ENCODE measurements around the gene SF3A2. TPM values are rescaled to one million over a fixed set of nuclear protein-coding genes. Genes with fewer than 3 reads are reported as not detected.
A peak's percentile ranks its signal among the peaks of the same experiment; 100 is the strongest.

SF3A2 gene
- total and polyA plus RNA-seq, 10 donors = 28.5 to 79.7 (median 45.0) TPM

DNA sequence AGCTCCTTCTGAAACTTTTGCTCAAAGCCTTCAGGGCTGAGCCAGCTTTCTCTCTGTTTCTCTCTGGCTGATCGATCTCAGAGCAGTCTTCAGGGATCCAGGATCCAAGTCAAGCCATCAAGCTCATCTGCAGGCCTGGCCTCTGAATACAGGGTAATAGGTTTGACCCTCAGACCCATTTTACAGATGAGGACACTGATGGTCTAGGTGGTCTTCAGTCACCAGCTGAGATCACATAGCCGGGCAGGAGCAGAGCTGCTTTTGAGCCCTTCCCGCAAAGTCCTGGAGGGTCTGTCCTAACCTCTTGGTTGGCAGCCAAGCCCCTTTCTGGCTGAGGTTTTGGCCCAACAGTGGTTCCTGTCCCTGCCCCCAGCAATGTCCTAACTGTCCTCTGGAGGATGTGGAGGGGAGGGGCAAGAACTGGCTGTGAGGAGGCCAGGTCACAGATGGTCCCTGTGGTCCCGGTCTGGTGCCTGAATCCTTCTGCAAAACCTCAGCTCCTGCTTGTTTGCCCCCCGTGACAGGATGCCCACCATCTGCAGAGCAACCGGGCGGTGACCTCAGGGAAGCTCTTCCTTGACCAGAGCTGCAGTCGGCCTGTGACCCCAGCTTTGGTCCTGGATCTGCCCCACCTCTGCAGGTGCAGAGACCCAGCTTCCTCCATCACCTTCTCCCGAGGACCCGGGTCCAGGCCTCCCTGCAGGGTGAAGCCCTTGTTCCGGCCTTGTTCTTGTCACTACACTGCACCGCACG lies 51.1 kb downstream of the SF3A2 start:
- intact Hi-C loops (cut with DNase I; ENCODE audit: low total_unique reads) = no loop called here
- WGBS, 5 donors = 46 to 68% (median 55%) methylated on average over 13 of the region's 13 CpGs
- Histone ChIP-seq H3K4me1 (peaks cover 22 to 100% (median 62%) of the 10 kb centered on the region in 6 donors), H3K36me3 (peaks cover 0 to 17% (median 1%) of the 10 kb centered on the region in 6 donors), H3K4me3 (peak overlapping the region in 1 of 8 donors; percentile 85), H3K27ac (peak overlapping the region in 7 of 8 donors; percentile 91 to 99 (median 93)), H3K27me3 (replicated peaks in 1 of 7) (peaks cover 0 to 42% (median 34%) of the 10 kb centered on the region in 7 donors), H3K9me3 (no peaks in the 10 kb centered on the region)
- DNase-seq = no peak
- TF ChIP-seq POLR2A (IDR thresholded peaks at IDR 0.05) = no peak
- TF ChIP-seq, protein P1, sequence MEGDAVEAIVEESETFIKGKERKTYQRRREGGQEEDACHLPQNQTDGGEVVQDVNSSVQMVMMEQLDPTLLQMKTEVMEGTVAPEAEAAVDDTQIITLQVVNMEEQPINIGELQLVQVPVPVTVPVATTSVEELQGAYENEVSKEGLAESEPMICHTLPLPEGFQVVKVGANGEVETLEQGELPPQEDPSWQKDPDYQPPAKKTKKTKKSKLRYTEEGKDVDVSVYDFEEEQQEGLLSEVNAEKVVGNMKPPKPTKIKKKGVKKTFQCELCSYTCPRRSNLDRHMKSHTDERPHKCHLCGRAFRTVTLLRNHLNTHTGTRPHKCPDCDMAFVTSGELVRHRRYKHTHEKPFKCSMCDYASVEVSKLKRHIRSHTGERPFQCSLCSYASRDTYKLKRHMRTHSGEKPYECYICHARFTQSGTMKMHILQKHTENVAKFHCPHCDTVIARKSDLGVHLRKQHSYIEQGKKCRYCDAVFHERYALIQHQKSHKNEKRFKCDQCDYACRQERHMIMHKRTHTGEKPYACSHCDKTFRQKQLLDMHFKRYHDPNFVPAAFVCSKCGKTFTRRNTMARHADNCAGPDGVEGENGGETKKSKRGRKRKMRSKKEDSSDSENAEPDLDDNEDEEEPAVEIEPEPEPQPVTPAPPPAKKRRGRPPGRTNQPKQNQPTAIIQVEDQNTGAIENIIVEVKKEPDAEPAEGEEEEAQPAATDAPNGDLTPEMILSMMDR (IDR thresholded peaks at IDR 0.05 in 8 of 11, conservative IDR thresholded peaks at IDR 0.05 in 3 of 11) = no peak
- TF ChIP-seq POLR2AphosphoS5 (IDR thresholded peaks at IDR 0.05) = peak in 1 of 3 donors; percentile 49

DNA sequence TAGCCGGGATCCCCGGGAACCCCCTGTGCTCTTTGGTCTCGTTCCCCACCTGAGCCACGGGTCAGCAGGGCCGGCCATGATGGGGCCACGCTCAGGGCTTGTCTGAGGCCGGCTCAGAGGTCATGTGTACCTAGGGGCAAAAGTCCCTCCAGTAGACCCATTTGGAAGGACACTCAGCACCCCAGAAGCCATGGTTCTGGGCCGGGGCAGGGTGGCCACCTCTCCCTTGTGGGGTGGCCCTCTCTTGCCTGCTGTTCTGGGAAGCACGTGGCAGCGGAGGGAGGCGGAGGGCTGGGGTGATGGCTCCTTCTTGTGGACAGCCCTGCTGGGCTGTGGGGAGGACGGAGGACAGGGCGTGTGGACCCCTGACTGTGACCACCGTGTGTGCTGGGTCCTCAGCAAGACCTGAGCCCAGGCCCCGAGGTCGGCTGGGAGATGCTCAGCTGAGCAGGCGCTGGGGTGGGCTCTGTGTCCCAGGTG lies 51.8 kb downstream of the SF3A2 start:
- 72 to 89% (median 76%) methylated on average over 9 to 17 of the region's 17 CpGs for WGBS, 5 donors
- Histone ChIP-seq H3K4me1 (peaks cover 21 to 100% (median 59%) of the 10 kb centered on the region in 6 donors), H3K27me3 (replicated peaks in 1 of 7) (peaks cover 0 to 47% (median 34%) of the 10 kb centered on the region in 7 donors), H3K27ac (peak overlapping the region in 7 of 8 donors; percentile 91 to 99 (median 93)), H3K9me3 (no peaks in the 10 kb centered on the region), H3K4me3 (peak overlapping the region in 1 of 8 donors; percentile 85), H3K36me3 (peaks cover 0 to 23% (median 3%) of the 10 kb centered on the region in 6 donors)
- DNase-seq = peak; percentile 84
- intact Hi-C loops (cut with DNase I; ENCODE audit: low total_unique reads) = no loop called here
- TF ChIP-seq POLR2A (IDR thresholded peaks at IDR 0.05) (no peak), POLR2AphosphoS5 (IDR thresholded peaks at IDR 0.05) (peak in 1 of 3 donors; percentile 37)

DNA sequence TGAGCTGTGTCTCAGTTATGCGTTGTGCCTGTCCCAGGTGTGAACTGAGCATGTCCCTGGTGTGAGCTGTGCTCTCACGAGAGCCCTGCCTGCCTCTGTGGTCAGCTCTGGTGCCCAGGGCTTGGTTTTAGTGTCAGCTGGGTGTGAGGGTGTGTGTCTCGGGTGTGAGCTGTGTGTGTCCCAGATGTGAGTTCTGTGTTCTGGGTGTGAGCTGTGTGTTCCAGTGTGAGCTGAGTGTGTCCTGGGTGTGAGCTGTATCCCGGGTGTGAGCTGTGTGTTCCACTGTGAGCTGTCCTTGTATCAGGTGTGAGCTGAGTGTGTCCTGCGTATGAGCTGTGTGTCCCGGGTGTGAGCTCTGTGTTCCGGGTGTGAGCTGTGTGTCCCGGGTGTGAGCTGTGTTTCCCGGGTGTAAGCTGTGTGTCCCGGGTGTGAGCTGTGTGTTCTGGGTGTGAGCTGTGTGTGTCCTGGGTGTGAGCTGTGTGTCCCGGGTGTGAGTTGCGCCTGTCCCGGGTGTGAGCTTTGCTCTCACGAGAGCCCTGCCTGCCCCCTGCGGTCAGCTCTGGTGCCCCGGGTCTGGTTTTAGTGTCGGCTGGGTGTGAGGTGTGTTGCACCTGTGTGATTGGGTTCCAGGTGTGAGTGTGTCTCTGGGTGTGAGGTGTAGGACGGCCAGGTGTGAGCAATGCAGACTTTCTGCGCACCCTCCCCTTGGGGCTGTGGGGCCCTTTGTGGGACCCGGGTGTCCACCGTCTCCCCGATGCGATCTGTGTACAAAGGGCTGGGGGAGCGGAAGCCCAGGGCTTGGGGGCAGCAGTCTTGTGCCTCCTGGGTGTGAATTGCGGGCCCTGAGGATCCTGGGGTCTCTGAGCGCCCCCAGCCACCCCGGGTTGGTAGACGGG lies 52.4 kb downstream of the SF3A2 start:
- TF ChIP-seq, protein P1 (IDR thresholded peaks at IDR 0.05 in 8 of 11, conservative IDR thresholded peaks at IDR 0.05 in 3 of 11) = no peak
- TF ChIP-seq POLR2A (IDR thresholded peaks at IDR 0.05) = no peak
- TF ChIP-seq POLR2AphosphoS5 (IDR thresholded peaks at IDR 0.05) = no peak
- Histone ChIP-seq H3K36me3 (peaks cover 0 to 30% (median 3%) of the 10 kb centered on the region in 6 donors), H3K4me1 (peaks cover 21 to 100% (median 65%) of the 10 kb centered on the region in 6 donors), H3K9me3 (no peaks in the 10 kb centered on the region), H3K27me3 (replicated peaks in 1 of 7) (peaks cover 0 to 53% (median 34%) of the 10 kb centered on the region in 7 donors), H3K27ac (peak overlapping the region; percentile 78 to 99 (median 92)), H3K4me3 (peak overlapping the region; percentile 25 to 86 (median 75))
- intact Hi-C loops (cut with DNase I; ENCODE audit: low total_unique reads) = no loop called here
- DNase-seq = no peak
- WGBS, 5 donors = 19 to 48% (median 29%) methylated on average over 17 to 28 of the region's 28 CpGs

DNA sequence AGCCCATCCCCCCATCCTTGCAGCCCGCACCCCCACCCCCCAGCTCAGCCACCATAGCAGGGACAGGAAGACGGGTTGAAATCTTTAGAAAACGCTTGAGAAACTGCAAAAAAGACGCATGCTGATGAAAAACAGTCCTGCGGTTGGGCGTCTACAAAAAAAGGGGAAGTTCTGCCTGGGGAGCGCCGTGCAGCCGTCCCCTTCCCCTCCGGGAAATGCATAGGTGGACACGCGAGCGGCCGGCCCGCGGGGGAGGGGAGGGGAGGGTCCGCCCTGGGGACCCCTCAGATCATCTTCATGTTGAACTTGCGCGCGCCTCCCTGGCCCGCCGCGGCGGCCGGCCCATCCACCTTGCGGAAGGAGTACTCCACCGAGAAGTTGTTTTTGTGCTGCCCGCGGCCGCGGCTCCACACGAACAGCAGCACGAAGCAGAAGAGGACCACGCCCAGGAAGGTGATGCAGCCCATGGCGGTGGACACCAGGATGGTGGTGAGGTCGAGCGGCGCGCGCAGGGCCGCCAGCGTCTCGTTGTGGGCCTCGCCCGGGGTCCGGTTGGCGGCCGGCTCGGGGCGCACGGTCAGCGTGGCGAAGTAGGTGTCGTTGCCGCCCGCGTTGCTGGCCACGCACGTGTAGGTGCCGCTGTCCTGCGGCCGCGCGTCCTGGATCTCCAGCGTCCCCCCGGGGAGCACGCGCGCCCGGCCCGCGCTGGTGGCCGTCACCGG lies 53.3 kb downstream of the SF3A2 start:
- peak; percentile 94 for DNase-seq
- Histone ChIP-seq H3K4me1 (peaks cover 21 to 100% (median 71%) of the 10 kb centered on the region in 6 donors), H3K36me3 (peaks cover 0 to 38% (median 3%) of the 10 kb centered on the region in 6 donors), H3K9me3 (no peaks in the 10 kb centered on the region), H3K4me3 (peak overlapping the region; percentile 25 to 86 (median 75)), H3K27ac (peak overlapping the region; percentile 78 to 99 (median 92)), H3K27me3 (replicated peaks in 1 of 7) (peaks cover 0 to 61% (median 34%) of the 10 kb centered on the region in 7 donors)
- intact Hi-C loops (cut with DNase I; ENCODE audit: low total_unique reads) = no loop called here
- WGBS, 5 donors = 0 to 1% (median 0%) methylated on average over 21 to 74 of the region's 74 CpGs
- TF ChIP-seq POLR2AphosphoS5 (IDR thresholded peaks at IDR 0.05) (peak; percentile 61 to 87 (median 73)), POLR2A (IDR thresholded peaks at IDR 0.05) (no peak)
- TF ChIP-seq, protein P1 (IDR thresholded peaks at IDR 0.05 in 8 of 11, conservative IDR thresholded peaks at IDR 0.05 in 3 of 11) = no peak
